A673 (cell line): ENCODE data around the gene NOL9. TPM values are rescaled to one million over a fixed set of nuclear protein-coding genes. Genes with fewer than 3 reads are reported as not detected.

Experiments used
- BruUV-seq: library from RNA; stranded (reverse); fragments of 400-500 nt; replicated peaks from 2 replicates; lab custom pipeline; 2021; lab: Mats Ljungman, UMichigan
- CTCF ChIA-PET: fragments of 300-600 bp; sonication (Branson Sonifier 250); formaldehyde crosslinking; loops from one replicate; lab custom pipeline; 2022; ENCODE audit warnings: antibody characterized with exemption; lab: Charles Lee
- POLR2A ChIA-PET: fragments of 300-600 bp; sonication (Branson Sonifier 250); formaldehyde crosslinking; loops from one replicate; lab custom pipeline; 2022; ENCODE audit warnings: antibody characterized with exemption; ENCODE audit not compliant: low non-redundant PET; lab: Charles Lee
- DNase-seq: peaks from one replicate; pipeline ENCODE4 v3.0.0-alpha.2; 2015; ENCODE audit warnings: low spot score
- H3K27ac ChIP-seq: fragments of 200-600 bp; sonication (generic); 2 replicates; pipeline ENCODE4 v1.5.1; 2016; ENCODE audit warnings: mixed run types, low read depth, mild to moderate bottlenecking, mixed read lengths, antibody characterized with exemption, low read length; ENCODE audit not compliant: poor library complexity, severe bottlenecking
- H3K27me3 ChIP-seq: fragments of 200-600 bp; sonication (generic); replicated peaks from 2 replicates; pipeline ENCODE4 v1.6.1; 2017; ENCODE audit warnings: mixed run types, low read depth, mild to moderate bottlenecking, mixed read lengths, antibody characterized with exemption, low read length; ENCODE audit not compliant: insufficient read depth, poor library complexity
- H3K36me3 ChIP-seq: fragments of 200-600 bp; sonication (generic); 2 replicates; pipeline ENCODE4 v1.6.1; 2016; ENCODE audit warnings: mixed run types, mild to moderate bottlenecking, mixed read lengths, antibody characterized with exemption, low read length; ENCODE audit not compliant: insufficient read depth, poor library complexity, severe bottlenecking
- H3K4me1 ChIP-seq: fragments of 200-600 bp; sonication (generic); 2 replicates; pipeline ENCODE4 v1.6.1; 2017; ENCODE audit warnings: mixed run types, mild to moderate bottlenecking, mixed read lengths, antibody characterized with exemption, low read length; ENCODE audit not compliant: insufficient read depth, poor library complexity, severe bottlenecking
- H3K4me3 ChIP-seq: fragments of 200-600 bp; sonication (generic); 2 replicates; pipeline ENCODE4 v1.5.1; 2016; ENCODE audit warnings: low read depth, mixed run types, mild to moderate bottlenecking, mixed read lengths, low read length; ENCODE audit not compliant: poor library complexity, severe bottlenecking
- H3K9me3 ChIP-seq: fragments of 200-600 bp; sonication (generic); 2 replicates; pipeline ENCODE4 v1.6.1; 2016; ENCODE audit warnings: mixed run types, low read depth, mild to moderate bottlenecking, mixed read lengths, antibody characterized with exemption, low read length; ENCODE audit not compliant: poor library complexity, severe bottlenecking
- CTCF ChIP-seq: fragments of 300-800, 200-600 bp; sonication (generic); conservative IDR thresholded peaks from 2 replicates; pipeline ENCODE4 v1.5.1; 2017; ENCODE audit warnings: low read depth, mild to moderate bottlenecking, antibody characterized with exemption, low read length, moderate library complexity, mixed read lengths
- EZH2 ChIP-seq: fragments of 200-600 bp; sonication (generic); IDR thresholded peaks from 2 replicates; pipeline ENCODE4 v1.6.1; 2017; ENCODE audit warnings: borderline replicate concordance, low read depth, mild to moderate bottlenecking, mixed read lengths, antibody characterized with exemption, low read length; ENCODE audit not compliant: poor library complexity, severe bottlenecking
- intact Hi-C: fragments of 100-400 bp; cut with micrococcal nuclease; formaldehyde crosslinking; loops from one replicate; pipeline ENCODE4 v1.10.0; 2022; ENCODE audit not compliant: unreplicated experiment
- total RNA-seq: library from RNA; stranded (reverse); gene quantifications from 2 replicates; pipeline ENCODE4 v1.2.3, GENCODE V29; 2021

The NOL9 gene
- total RNA-seq, 1 experiment from 2014 or later, result 55.6 TPM

- intact Hi-C loops, result no loop called here
- Histone ChIP-seq H3K36me3 (peaks cover 3% of the 10 kb centered on the region), H3K4me1 (peaks cover 14% of the 10 kb centered on the region), H3K9me3 (no peaks in the 10 kb centered on the region), H3K27ac (peak overlapping the region; percentile 85), H3K27me3 (no peaks in the 10 kb centered on the region), H3K4me3 (peak overlapping the region; percentile 89)
- POLR2A ChIA-PET, result no interaction called here
- CTCF ChIA-PET, result interaction anchor here (0.5 to 1.0 kb wide), 2 partner anchors 26 to 187 kb away, joined by 5 to 7 read pairs; partner anchors contain the start of genes ACOT7, NOL9 and TAS1R1
- no TSS peak for BruUV-seq
- TF ChIP-seq EZH2, result no peak
- no peak for TF ChIP-seq CTCF
- no peak for DNase-seq
Measured at GRCh38 chr1:6580119-6580592, 25.8 kb upstream of the NOL9 start.

DNA sequence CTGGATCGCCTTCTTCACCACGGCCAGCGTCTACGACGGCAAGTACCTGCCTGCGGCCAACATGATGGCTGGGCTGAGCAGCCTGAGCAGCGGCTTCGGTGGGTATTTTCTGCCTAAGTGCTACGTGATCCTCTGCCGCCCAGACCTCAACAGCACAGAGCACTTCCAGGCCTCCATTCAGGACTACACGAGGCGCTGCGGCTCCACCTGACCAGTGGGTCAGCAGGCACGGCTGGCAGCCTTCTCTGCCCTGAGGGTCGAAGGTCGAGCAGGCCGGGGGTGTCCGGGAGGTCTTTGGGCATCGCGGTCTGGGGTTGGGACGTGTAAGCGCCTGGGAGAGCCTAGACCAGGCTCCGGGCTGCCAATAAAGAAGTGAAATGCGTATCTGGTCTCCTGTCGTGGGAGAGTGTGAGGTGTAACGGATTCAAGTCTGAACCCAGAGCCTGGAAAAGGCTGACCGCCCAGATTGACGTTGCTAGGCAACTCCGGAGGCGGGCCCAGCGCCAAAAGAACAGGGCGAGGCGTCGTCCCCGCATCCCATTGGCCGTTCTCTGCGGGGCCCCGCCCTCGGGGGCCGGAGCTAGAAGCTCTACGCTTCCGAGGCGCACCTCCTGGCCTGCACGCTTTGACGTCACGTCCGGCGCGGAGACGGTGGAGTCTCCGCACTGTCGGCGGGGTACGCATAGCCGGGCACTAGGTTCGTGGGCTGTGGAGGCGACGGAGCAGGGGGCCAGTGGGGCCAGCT lies 25.2 kb upstream of the NOL9 start, which contains the start of gene ZBTB48:
Gene ZBTB48 (plus strand): TSS at position 621 of the 745 bp plus-strand sequence. CDS start 616 bp downstream, outside the sequence.
- POLR2A ChIA-PET, result no interaction called here
- BruUV-seq, result no TSS peak
- CTCF ChIA-PET, result interaction anchor here (0.5 to 1.0 kb wide), 2 partner anchors 25 to 186 kb away, joined by 5 to 7 read pairs; partner anchors contain the start of genes ACOT7, NOL9 and TAS1R1
- Histone ChIP-seq H3K9me3 (no peaks in the 10 kb centered on the region), H3K27me3 (no peaks in the 10 kb centered on the region), H3K36me3 (peaks cover 3% of the 10 kb centered on the region), H3K27ac (peak within 1 kb of the TSS; percentile 85), H3K4me3 (peak within 1 kb of the TSS; percentile 89), H3K4me1 (peaks cover 14% of the 10 kb centered on the region)
- peak; percentile 99 for DNase-seq
- intact Hi-C loops, result no loop called here
- TF ChIP-seq CTCF (no peak), EZH2 (no peak)

GRCh38 chr1:6578624-6579373 lies 24.5 kb upstream of the NOL9 start:
- POLR2A ChIA-PET, result interaction anchor here (0.6 kb wide), 1 partner anchor 343 kb away, joined by 23 read pairs; the partner anchor contains the start of gene ICMT
- CTCF ChIA-PET, result no interaction called here

More at GRCh38 chr1:6578624-6579373, 24.5 kb upstream of the NOL9 start:
- intact Hi-C loops, result no loop called here
- no peak for DNase-seq
- Histone ChIP-seq H3K27me3 (no peaks in the 10 kb centered on the region), H3K4me3 (peak overlapping the region; percentile 89), H3K4me1 (peaks cover 14% of the 10 kb centered on the region), H3K9me3 (no peaks in the 10 kb centered on the region), H3K27ac (peak overlapping the region; percentile 85), H3K36me3 (peaks cover 3% of the 10 kb centered on the region)
- no TSS peak for BruUV-seq
- TF ChIP-seq EZH2 (no peak), CTCF (no peak)
